Measurements from ENCODE around the gene ACTG1. TPM values are rescaled to one million over a fixed set of nuclear protein-coding genes. Genes with fewer than 3 reads are reported as not detected.

The ACTG1 gene
- total and polyA plus RNA-seq, 2 of the 13 experiments (the other 11 are each of a cell fraction or from before 2014, with no cell fraction given), result 973 to 1,138 TPM

DNA sequence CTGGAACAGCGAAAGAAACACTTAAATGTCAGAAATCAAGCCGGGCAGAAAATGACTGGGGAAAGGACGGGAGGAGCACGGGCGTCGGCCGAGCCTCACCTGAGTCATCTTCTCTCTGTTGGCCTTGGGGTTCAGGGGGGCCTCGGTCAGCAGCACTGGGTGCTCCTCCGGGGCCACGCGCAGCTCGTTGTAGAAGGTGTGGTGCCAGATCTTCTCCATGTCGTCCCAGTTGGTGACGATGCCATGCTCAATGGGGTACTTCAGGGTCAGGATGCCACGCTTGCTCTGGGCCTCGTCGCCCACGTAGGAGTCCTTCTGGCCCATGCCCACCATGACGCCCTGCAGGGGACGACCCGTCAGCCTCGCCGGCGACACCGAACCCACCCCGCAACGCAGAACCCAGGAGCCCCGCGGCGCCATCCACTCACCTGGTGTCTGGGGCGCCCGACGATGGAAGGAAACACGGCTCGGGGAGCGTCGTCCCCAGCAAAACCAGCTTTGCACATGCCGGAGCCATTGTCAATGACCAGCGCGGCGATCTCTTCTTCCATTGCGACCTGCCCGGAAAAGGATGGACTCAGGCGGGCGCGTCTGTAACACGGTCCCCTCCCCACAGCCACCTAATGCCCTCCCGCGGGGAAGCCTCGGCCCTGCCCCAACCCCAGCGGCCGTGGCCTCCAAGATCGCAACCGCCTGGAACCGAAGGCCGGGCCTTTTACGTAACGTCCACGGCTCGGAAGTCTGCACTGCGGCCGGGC is 616 bp downstream of the ACTG1 start (continued):
- TF ChIP-seq, protein P1, sequence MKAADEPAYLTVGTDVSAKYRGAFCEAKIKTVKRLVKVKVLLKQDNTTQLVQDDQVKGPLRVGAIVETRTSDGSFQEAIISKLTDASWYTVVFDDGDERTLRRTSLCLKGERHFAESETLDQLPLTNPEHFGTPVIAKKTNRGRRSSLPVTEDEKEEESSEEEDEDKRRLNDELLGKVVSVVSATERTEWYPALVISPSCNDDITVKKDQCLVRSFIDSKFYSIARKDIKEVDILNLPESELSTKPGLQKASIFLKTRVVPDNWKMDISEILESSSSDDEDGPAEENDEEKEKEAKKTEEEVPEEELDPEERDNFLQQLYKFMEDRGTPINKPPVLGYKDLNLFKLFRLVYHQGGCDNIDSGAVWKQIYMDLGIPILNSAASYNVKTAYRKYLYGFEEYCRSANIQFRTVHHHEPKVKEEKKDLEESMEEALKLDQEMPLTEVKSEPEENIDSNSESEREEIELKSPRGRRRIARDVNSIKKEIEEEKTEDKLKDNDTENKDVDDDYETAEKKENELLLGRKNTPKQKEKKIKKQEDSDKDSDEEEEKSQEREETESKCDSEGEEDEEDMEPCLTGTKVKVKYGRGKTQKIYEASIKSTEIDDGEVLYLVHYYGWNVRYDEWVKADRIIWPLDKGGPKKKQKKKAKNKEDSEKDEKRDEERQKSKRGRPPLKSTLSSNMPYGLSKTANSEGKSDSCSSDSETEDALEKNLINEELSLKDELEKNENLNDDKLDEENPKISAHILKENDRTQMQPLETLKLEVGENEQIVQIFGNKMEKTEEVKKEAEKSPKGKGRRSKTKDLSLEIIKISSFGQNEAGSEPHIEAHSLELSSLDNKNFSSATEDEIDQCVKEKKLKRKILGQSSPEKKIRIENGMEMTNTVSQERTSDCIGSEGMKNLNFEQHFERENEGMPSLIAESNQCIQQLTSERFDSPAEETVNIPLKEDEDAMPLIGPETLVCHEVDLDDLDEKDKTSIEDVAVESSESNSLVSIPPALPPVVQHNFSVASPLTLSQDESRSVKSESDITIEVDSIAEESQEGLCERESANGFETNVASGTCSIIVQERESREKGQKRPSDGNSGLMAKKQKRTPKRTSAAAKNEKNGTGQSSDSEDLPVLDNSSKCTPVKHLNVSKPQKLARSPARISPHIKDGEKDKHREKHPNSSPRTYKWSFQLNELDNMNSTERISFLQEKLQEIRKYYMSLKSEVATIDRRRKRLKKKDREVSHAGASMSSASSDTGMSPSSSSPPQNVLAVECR (CRISPR knock-in tag; IDR thresholded peaks at IDR 0.05; ENCODE audit: borderline replicate concordance), result peak; percentile 42; the same call in 1 of the 2 replicates
- peak; percentile 50; the same call in 1 of the 2 replicates for TF ChIP-seq ZNF772 (CRISPR knock-in tag; IDR thresholded peaks at IDR 0.05)
- peak; percentile 66; the same call in 1 of the 2 replicates for TF ChIP-seq ZNF430 (CRISPR knock-in tag; IDR thresholded peaks at IDR 0.05)
- TF ChIP-seq FOXK1 (CRISPR knock-in tag; IDR thresholded peaks at IDR 0.05; ENCODE audit: borderline replicate concordance, low read depth), result no peak
- TF ChIP-seq, protein P2, sequence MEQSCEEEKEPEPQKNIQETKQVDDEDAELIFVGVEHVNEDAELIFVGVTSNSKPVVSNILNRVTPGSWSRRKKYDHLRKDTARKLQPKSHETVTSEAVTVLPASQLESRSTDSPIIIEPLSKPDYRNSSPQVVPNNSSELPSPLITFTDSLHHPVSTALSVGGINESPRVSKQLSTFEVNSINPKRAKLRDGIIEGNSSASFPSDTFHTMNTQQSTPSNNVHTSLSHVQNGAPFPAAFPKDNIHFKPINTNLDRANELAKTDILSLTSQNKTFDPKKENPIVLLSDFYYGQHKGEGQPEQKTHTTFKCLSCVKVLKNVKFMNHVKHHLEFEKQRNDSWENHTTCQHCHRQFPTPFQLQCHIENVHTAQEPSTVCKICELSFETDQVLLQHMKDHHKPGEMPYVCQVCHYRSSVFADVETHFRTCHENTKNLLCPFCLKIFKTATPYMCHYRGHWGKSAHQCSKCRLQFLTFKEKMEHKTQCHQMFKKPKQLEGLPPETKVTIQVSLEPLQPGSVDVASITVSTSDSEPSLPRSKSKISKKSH (CRISPR knock-in tag; IDR thresholded peaks at IDR 0.05; ENCODE audit: borderline replicate concordance), result no peak
- TF ChIP-seq ZBTB4 (CRISPR knock-in tag; IDR thresholded peaks at IDR 0.05; ENCODE audit: borderline replicate concordance), result no peak; the same call in 1 of the 2 replicates
- TF ChIP-seq PLRG1 (conservative IDR thresholded peaks at IDR 0.05), result no peak
- no peak for TF ChIP-seq ZSCAN9 (CRISPR knock-in tag; IDR thresholded peaks at IDR 0.05; ENCODE audit: borderline replicate concordance)
- 0 out of 2 replicates have a peak, but pooled peaks have one; percentile 37 for TF ChIP-seq SAFB2 (CRISPR knock-in tag; IDR thresholded peaks at IDR 0.05; ENCODE audit: borderline replicate concordance, low read depth)
- TF ChIP-seq ZNF34 (CRISPR knock-in tag; IDR thresholded peaks at IDR 0.05; ENCODE audit: borderline replicate concordance), result no peak
- TF ChIP-seq KLF16 (CRISPR knock-in tag; IDR thresholded peaks at IDR 0.05), result peak in 1 of 2 experiments; percentile 10; a peak in 1 of 4 replicates
- TF ChIP-seq ZNF549 (CRISPR knock-in tag; IDR thresholded peaks at IDR 0.05), result no peak
